ENCODE data around the gene RBP7. TPM values are rescaled to one million over a fixed set of nuclear protein-coding genes. Genes with fewer than 3 reads are reported as not detected.
"Not testable (repeated sequence)": the region's sequence is repeated elsewhere in the genome, so short reads cannot be mapped to it uniquely, and the experiment has no call there.

RBP7 gene
- total RNA-seq, 4 donors from 2014 or later, result 12.7 to 20.6 (median 18.8) TPM

- intact Hi-C loops (cut with DNase I; ENCODE audit: low total_unique reads), result loop anchor here (10.0 kb wide), 1 partner anchor 71 kb away; no protein-coding TSS in a partner anchor
- TF ChIP-seq POLR2A (IDR thresholded peaks at IDR 0.05) (no peak), CTCF (IDR thresholded peaks at IDR 0.05) (no peak)
- 80 to 83% methylated on average over 2 of the region's 2 CpGs for WGBS, 2 donors
- no peak overlapping the region for H3K4me3 ChIP-seq (ENCODE audit: low read depth, poor library complexity, severe bottlenecking)
- DNase-seq (ENCODE audit: low spot score in 2 of 2), result no peak
Measured at GRCh38 chr1:10025354-10025753, 28.3 kb downstream of the RBP7 start.

- intact Hi-C loops (cut with DNase I; ENCODE audit: low total_unique reads), result loop anchor here (10.0 kb wide), 1 partner anchor 72 kb away; no protein-coding TSS in a partner anchor
- no peak overlapping the region for H3K4me3 ChIP-seq (ENCODE audit: low read depth, poor library complexity, severe bottlenecking)
- no peak for DNase-seq (ENCODE audit: low spot score in 2 of 2)
- TF ChIP-seq CTCF (IDR thresholded peaks at IDR 0.05), result no peak
- no peak for TF ChIP-seq POLR2A (IDR thresholded peaks at IDR 0.05)
Measured at GRCh38 chr1:10027027-10027426, 30.0 kb downstream of the RBP7 start.

- H3K4me3 ChIP-seq (ENCODE audit: low read depth, poor library complexity, severe bottlenecking); DNase-seq (ENCODE audit: low spot score in 2 of 2): not testable (repeated sequence)
- 73 to 82% methylated on average over 8 to 9 of the region's 24 CpGs for WGBS, 2 donors
- intact Hi-C loops (cut with DNase I; ENCODE audit: low total_unique reads), result loop anchor here (10.0 kb wide), 1 partner anchor 74 kb away; no protein-coding TSS in a partner anchor
Measured at GRCh38 chr1:10028956-10029500, 32.0 kb downstream of the RBP7 start.

GRCh38 chr1:10031461-10031860 lies 34.4 kb downstream of the RBP7 start:
- 76 to 85% methylated on average over 3 of the region's 3 CpGs for WGBS, 2 donors
- intact Hi-C loops (cut with DNase I; ENCODE audit: low total_unique reads), result no loop called here
- DNase-seq (ENCODE audit: low spot score in 2 of 2), result no peak
- H3K4me3 ChIP-seq (ENCODE audit: low read depth, poor library complexity, severe bottlenecking), result no peak overlapping the region
- TF ChIP-seq CTCF (IDR thresholded peaks at IDR 0.05), result no peak
- TF ChIP-seq POLR2A (IDR thresholded peaks at IDR 0.05), result no peak

- intact Hi-C loops (cut with DNase I; ENCODE audit: low total_unique reads), result no loop called here
- peak; percentile 96 to 99 for DNase-seq (ENCODE audit: low spot score in 2 of 2)
- WGBS, 2 donors, result 0 to 2% methylated on average over 31 to 51 of the region's 73 CpGs
- TF ChIP-seq POLR2A (IDR thresholded peaks at IDR 0.05) (no peak), CTCF (IDR thresholded peaks at IDR 0.05) (peak in 1 of 3 donors; percentile 70)
- H3K4me3 ChIP-seq (ENCODE audit: low read depth, poor library complexity, severe bottlenecking), result peak within 1 kb of the TSS; percentile 89
Measured at GRCh38 chr1:10032590-10033358, 35.7 kb downstream of the RBP7 start, which contains the start of gene UBE4B. Gene UBE4B (plus strand): TSS chr1:10032958. CDS start chr1:10033671, 713 bp downstream.

- TF ChIP-seq POLR2A (IDR thresholded peaks at IDR 0.05) (no peak), CTCF (IDR thresholded peaks at IDR 0.05) (no peak)
- DNase-seq (ENCODE audit: low spot score in 2 of 2), result no peak
- peak overlapping the region; percentile 89 for H3K4me3 ChIP-seq (ENCODE audit: low read depth, poor library complexity, severe bottlenecking)
- WGBS, 2 donors, result 0 to 1% methylated on average over 19 of the region's 19 CpGs
- intact Hi-C loops (cut with DNase I; ENCODE audit: low total_unique reads), result no loop called here
Measured at GRCh38 chr1:10033359-10033845, 36.4 kb downstream of the RBP7 start.

Measured in lower leg skin (tissue), 4 donors.